Left ventricle myocardium inferior (tissue), 1 donor: ENCODE results near the gene C1QTNF7. TPM values are rescaled to one million over a fixed set of nuclear protein-coding genes. Genes with fewer than 3 reads are reported as not detected.

Experiments used
- DNase-seq: peaks from one replicate; pipeline ENCODE4 v3.0.0-alpha.2; 2020
- H3K27ac ChIP-seq: fragments of 200-600 bp; replicated peaks from 2 replicates; pipeline ENCODE4 v1.8.0; 2021
- H3K27me3 ChIP-seq: fragments of 200-600 bp; 2 replicates; pipeline ENCODE4 v1.8.0; 2021; ENCODE audit warnings: low read depth
- H3K36me3 ChIP-seq: fragments of 200-600 bp; 2 replicates; pipeline ENCODE4 v1.8.0; 2021
- H3K4me1 ChIP-seq: fragments of 200-600 bp; 2 replicates; pipeline ENCODE4 v1.8.0; 2021
- H3K4me3 ChIP-seq: fragments of 200-600 bp; 2 replicates; pipeline ENCODE4 v1.8.0; 2021; ENCODE audit warnings: mild to moderate bottlenecking, moderate library complexity
- H3K9me3 ChIP-seq: fragments of 200-600 bp; replicated peaks from 2 replicates; pipeline ENCODE4 v1.8.0; 2021
- intact Hi-C: fragments of 100-400 bp; cut with micrococcal nuclease; formaldehyde crosslinking; loops from one replicate; pipeline ENCODE4 v1.11.0; 2022
- total RNA-seq: library from RNA; stranded (reverse); fragmentation: NEBNext Ultra II Directional; extraction: Animal tissue kit (Norgen Biotek cat#: 25700); gene quantifications from one replicate; pipeline ENCODE4 v1.2.1, GENCODE V29; 2021
- TF ChIP-seq, protein P1 (sequence below): fragments of 200-600 bp; IDR thresholded peaks from 2 replicates; pipeline ENCODE4 v1.8.0; 2021; ENCODE audit warnings: antibody characterized with exemption, mild to moderate bottlenecking, borderline replicate concordance
- donor health status: DM: no; HTN: yes; CAD: no; lungs with severe emphysema.

C1QTNF7 gene
- total RNA-seq, 1 donor from 2014 or later: 2.4 TPM

DNA sequence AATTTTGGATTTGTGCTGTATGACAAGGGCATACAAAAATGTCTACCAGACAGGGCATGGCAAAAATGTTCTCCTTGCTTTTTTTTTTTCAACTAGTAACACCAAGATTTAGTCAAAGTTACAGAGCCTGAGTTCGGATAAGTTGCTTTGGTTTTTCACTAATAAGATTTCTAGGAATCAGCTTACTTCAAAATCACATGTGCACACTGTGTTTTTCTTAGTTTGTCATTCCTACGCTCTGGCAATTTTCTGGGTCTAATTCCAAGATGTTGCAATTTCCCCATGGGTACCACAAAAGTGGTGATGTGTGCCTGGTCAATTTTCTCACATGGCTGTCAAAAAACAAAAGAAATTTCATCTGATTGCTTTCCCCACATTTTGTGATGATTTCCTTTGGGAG is 6.3 kb downstream of the C1QTNF7 start:
- TF ChIP-seq, protein P1, sequence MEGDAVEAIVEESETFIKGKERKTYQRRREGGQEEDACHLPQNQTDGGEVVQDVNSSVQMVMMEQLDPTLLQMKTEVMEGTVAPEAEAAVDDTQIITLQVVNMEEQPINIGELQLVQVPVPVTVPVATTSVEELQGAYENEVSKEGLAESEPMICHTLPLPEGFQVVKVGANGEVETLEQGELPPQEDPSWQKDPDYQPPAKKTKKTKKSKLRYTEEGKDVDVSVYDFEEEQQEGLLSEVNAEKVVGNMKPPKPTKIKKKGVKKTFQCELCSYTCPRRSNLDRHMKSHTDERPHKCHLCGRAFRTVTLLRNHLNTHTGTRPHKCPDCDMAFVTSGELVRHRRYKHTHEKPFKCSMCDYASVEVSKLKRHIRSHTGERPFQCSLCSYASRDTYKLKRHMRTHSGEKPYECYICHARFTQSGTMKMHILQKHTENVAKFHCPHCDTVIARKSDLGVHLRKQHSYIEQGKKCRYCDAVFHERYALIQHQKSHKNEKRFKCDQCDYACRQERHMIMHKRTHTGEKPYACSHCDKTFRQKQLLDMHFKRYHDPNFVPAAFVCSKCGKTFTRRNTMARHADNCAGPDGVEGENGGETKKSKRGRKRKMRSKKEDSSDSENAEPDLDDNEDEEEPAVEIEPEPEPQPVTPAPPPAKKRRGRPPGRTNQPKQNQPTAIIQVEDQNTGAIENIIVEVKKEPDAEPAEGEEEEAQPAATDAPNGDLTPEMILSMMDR: no peak
- Histone ChIP-seq H3K36me3 (no peaks in the 10 kb centered on the region), H3K27ac (no peak overlapping the region), H3K4me1 (no peaks in the 10 kb centered on the region), H3K27me3 (no peaks in the 10 kb centered on the region), H3K9me3 (no peaks in the 10 kb centered on the region), H3K4me3 (no peak overlapping the region)
- intact Hi-C loops: no loop called here
- no peak for DNase-seq

DNA sequence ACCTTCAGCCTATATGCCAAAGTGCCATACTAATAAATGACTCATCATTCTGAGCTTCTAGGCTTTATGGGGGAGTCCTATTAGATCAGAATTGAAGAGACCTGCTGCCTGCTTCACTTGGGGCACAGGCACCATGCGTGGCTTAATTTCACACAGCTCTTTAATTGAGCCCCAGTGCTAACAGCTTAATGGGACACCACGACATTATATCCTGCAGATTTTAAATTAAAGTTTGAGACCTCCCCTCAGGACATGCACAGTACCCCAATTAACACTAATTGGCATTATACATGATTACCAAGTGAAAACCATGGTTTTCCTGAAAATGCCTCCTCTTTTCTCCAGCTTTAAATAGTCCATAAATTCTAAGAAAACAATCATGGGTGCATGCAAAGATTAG is 6.8 kb downstream of the C1QTNF7 start:
- intact Hi-C loops: no loop called here
- H3K27ac ChIP-seq: no peak overlapping the region
- TF ChIP-seq, protein P1: no peak
- no peak overlapping the region for H3K4me3 ChIP-seq
- H3K4me1 ChIP-seq: no peaks in the 10 kb centered on the region
- H3K27me3 ChIP-seq: no peaks in the 10 kb centered on the region
- H3K9me3 ChIP-seq: no peaks in the 10 kb centered on the region
- no peak for DNase-seq
- H3K36me3 ChIP-seq: no peaks in the 10 kb centered on the region

DNA sequence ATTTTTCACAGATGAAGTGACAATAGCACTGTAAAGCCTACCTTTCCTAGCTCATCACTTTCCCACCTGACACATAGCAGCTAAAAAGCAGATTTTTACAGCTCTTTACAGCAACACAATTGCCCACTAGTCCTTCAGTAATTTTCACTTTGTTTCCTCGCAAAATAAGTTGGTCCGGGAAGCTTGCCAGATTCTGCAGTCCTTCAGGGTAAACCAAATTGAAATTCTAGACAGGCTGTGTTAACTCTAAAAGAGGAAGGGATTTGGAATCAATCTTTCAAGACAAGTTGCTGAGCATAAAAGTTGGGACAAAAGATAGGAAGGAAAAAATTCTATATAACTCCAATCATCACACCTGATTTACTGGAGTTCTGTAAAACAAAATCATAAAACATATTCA is 8.7 kb downstream of the C1QTNF7 start:
- intact Hi-C loops: no loop called here

DNA sequence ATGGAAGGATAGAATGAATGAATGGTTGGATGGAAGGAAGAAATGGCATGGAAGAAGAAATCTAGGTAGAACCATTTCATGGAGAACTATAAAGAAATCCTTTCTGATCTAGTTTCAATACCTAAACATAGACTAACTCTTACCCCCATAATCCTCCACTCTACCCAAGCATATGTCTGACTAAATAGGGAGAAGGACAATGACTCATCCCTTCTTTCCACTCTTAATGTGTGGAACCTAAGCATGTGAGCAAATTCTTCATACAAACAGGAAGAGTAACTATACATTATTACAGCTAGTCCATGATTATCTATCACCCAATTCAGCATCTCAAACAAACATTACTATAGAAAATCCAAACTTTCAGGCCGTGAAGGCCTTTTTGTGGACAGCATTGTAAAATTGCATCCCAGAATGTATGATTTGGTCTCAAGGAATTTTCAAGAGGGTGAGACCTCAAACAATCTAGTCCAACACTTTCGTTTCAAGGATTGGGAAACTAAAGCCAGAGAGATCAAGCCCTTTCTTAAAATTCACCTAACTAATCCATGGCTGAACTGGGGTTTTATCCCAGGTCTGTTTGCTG is 11.2 kb downstream of the C1QTNF7 start:
- Histone ChIP-seq H3K36me3 (no peaks in the 10 kb centered on the region), H3K27ac (no peak overlapping the region), H3K4me3 (no peak overlapping the region), H3K27me3 (no peaks in the 10 kb centered on the region), H3K4me1 (no peaks in the 10 kb centered on the region), H3K9me3 (no peaks in the 10 kb centered on the region)
- intact Hi-C loops: no loop called here
- TF ChIP-seq, protein P1: no peak
- no peak for DNase-seq

More for the DNA sequence above, 8.7 kb downstream of the C1QTNF7 start:
- no peak for DNase-seq
- Histone ChIP-seq H3K36me3 (no peaks in the 10 kb centered on the region), H3K27me3 (no peaks in the 10 kb centered on the region), H3K9me3 (no peaks in the 10 kb centered on the region), H3K4me1 (no peaks in the 10 kb centered on the region), H3K4me3 (no peak overlapping the region), H3K27ac (no peak overlapping the region)
- TF ChIP-seq, protein P1: no peak

DNA sequence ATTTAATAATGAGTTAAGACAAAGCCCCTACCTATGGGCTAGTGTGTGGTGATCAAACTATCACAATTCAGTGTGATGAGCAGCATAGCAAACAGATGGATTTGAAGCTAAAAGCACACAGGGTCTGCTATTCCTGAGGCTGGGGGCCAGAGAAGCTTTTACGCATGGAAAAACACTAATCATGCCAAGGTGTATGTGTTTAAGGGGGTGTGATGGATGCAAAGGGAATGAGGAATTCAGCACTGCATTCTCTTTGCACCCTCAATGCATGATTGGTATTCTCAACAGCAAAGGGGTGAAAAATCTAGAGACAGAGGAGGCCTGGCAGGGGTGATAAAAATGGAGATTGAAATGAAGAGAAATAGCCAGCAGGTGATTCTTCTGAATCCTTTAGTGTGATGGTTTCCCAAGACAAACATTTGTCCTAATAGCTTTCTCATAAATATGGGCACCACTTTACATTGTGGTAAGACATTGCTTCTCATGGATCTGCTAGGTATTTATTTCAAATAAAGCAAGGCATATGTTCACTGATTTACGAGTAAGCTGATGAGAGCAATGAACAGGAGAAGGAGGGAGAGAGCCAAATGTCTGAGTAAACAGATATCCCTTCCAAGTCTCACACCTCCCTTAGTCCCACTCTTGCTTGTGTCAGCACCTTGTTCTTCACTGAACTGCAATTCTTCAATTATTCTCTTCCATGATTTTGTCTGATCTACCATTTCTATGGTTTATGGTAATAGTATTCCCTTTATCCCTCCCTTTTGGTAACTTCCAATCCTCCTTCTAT is 15.7 kb downstream of the C1QTNF7 start:
- H3K36me3 ChIP-seq: no peaks in the 10 kb centered on the region
- no peaks in the 10 kb centered on the region for H3K9me3 ChIP-seq
- TF ChIP-seq, protein P1: no peak
- intact Hi-C loops: no loop called here
- no peaks in the 10 kb centered on the region for H3K27me3 ChIP-seq
- no peaks in the 10 kb centered on the region for H3K4me1 ChIP-seq
- H3K4me3 ChIP-seq: no peak overlapping the region
- no peak for DNase-seq
- no peak overlapping the region for H3K27ac ChIP-seq
